GM18873 (cell line): ENCODE results near the gene RMND1.
A peak's percentile ranks its signal among the peaks of the same experiment; 100 is the strongest.

Experiments
- ATAC-seq: cut with Tn5 transposase; IDR thresholded peaks from one replicate; pipeline ENCODE4 v1.9.1; 2021; ENCODE audit warnings: mild to moderate bottlenecking, moderate library complexity, moderate number of reproducible peaks; ENCODE audit not compliant: unreplicated experiment, low FRiP score

The RMND1 gene

GRCh38 chr6:151422981-151423380 lies 28.9 kb downstream of the RMND1 start:
- no peak for ATAC-seq

- no peak for ATAC-seq
Measured at GRCh38 chr6:151417477-151417876, 34.4 kb downstream of the RMND1 start.

- ATAC-seq: no peak
Measured at GRCh38 chr6:151414641-151415260, 37.2 kb downstream of the RMND1 start.

- no peak for ATAC-seq
Measured at GRCh38 chr6:151413372-151414145, 38.4 kb downstream of the RMND1 start.

- no peak for ATAC-seq
Measured at GRCh38 chr6:151412909-151413308, 39.0 kb downstream of the RMND1 start.

- no peak for ATAC-seq
Measured at GRCh38 chr6:151409679-151410078, 42.2 kb downstream of the RMND1 start.

- ATAC-seq: peak; percentile 80
Measured at GRCh38 chr6:151409260-151409659, 42.7 kb downstream of the RMND1 start.

- ATAC-seq: no peak
Measured at GRCh38 chr6:151408858-151409257, 43.1 kb downstream of the RMND1 start.

GRCh38 chr6:151403919-151404308 lies 48.0 kb downstream of the RMND1 start:
- no peak for ATAC-seq

- no peak for ATAC-seq
Measured at GRCh38 chr6:151402228-151402627, 49.7 kb downstream of the RMND1 start.

GRCh38 chr6:151400473-151400872 lies 51.5 kb downstream of the RMND1 start:
- no peak for ATAC-seq

GRCh38 chr6:151399679-151400078 lies 52.2 kb downstream of the RMND1 start:
- no peak for ATAC-seq

- ATAC-seq: no peak
Measured at GRCh38 chr6:151393410-151393809, 58.5 kb downstream of the RMND1 start.

- no peak for ATAC-seq
Measured at GRCh38 chr6:151392427-151392826, 59.5 kb downstream of the RMND1 start.

GRCh38 chr6:151391471-151392413 lies 60.2 kb downstream of the RMND1 start, which contains the start of gene ZBTB2:
Gene ZBTB2, minus strand, starts transcription at chr6:151391559. Its CDS starts 17,922 bp downstream, at chr6:151373637.
- ATAC-seq: no peak

GRCh38 chr6:151390851-151391470 lies 61.0 kb downstream of the RMND1 start:
- peak; percentile 1 for ATAC-seq

- ATAC-seq: peak; percentile 81
Measured at GRCh38 chr6:151390276-151390850, 61.6 kb downstream of the RMND1 start.

GRCh38 chr6:151389618-151390275 lies 62.2 kb downstream of the RMND1 start:
- peak; percentile 50 for ATAC-seq

- no peak for ATAC-seq
Measured at GRCh38 chr6:151388997-151389617, 62.8 kb downstream of the RMND1 start.
